KMS-11 (cell line): ENCODE measurements around the gene PLEKHN1.

Source experiments
- H2AFZ ChIP-seq: fragments of 200-600 bp; sonication (generic); 2 replicates; pipeline ENCODE4 v1.6.1; 2016; ENCODE audit warnings: antibody characterized with exemption, mixed run types, low read depth
- H3K27ac ChIP-seq: fragments of 200-600 bp; sonication (generic); 2 replicates; pipeline ENCODE4 v1.6.1; 2016; ENCODE audit warnings: mild to moderate bottlenecking, mixed run types
- H3K27me3 ChIP-seq: fragments of 200-600 bp; sonication (generic); 2 replicates; pipeline ENCODE4 v1.6.1; 2017; ENCODE audit warnings: mild to moderate bottlenecking, low read depth, mixed run types, moderate library complexity; ENCODE audit not compliant: insufficient read depth
- H3K36me3 ChIP-seq: fragments of 200-600 bp; sonication (generic); 2 replicates; pipeline ENCODE4 v1.6.1; 2017; ENCODE audit warnings: mild to moderate bottlenecking, mixed run types; ENCODE audit not compliant: insufficient read depth
- H3K4me1 ChIP-seq: fragments of 200-600 bp; sonication (generic); 2 replicates; pipeline ENCODE4 v1.6.1; 2016; ENCODE audit warnings: mild to moderate bottlenecking, low read depth, mixed run types; ENCODE audit not compliant: poor library complexity, severe bottlenecking
- H3K4me2 ChIP-seq: fragments of 200-600 bp; sonication (generic); 2 replicates; pipeline ENCODE4 v1.7.0; 2016; ENCODE audit warnings: mild to moderate bottlenecking, mixed run types
- H3K4me3 ChIP-seq: fragments of 200-600 bp; sonication (generic); IDR thresholded peaks from 2 replicates; pipeline ENCODE4 v1.6.1; 2017; ENCODE audit warnings: low read depth, low read length, mixed read lengths; ENCODE audit not compliant: insufficient read depth
- H3K79me2 ChIP-seq: fragments of 200-600 bp; sonication (generic); 2 replicates; pipeline ENCODE4 v1.6.1; 2016; ENCODE audit warnings: low read depth, mixed run types; ENCODE audit not compliant: insufficient read depth
- H3K9ac ChIP-seq: fragments of 200-600 bp; sonication (generic); 2 replicates; pipeline ENCODE4 v1.6.1; 2016; ENCODE audit warnings: mild to moderate bottlenecking, mixed run types
- H4K20me1 ChIP-seq: fragments of 200-600 bp; sonication (generic); 2 replicates; pipeline ENCODE4 v1.6.1; 2016; ENCODE audit warnings: mild to moderate bottlenecking, mixed run types; ENCODE audit not compliant: insufficient read depth
- TF ChIP-seq, protein P1 (sequence below): fragments of 200-600 bp; sonication (generic); conservative IDR thresholded peaks from 2 replicates; pipeline ENCODE4 v1.6.1; 2017; ENCODE audit warnings: low read depth, mild to moderate bottlenecking, antibody characterized with exemption, low read length, moderate library complexity, mixed read lengths

PLEKHN1 gene

GRCh38 chr1:935751-936231 is 30.5 kb upstream of the PLEKHN1 start:
- peaks cover 16% of the 10 kb centered on the region for H3K4me1 ChIP-seq
- H3K4me3 ChIP-seq = no peak overlapping the region
- peaks cover 79% of the 10 kb centered on the region for H3K27me3 ChIP-seq
- H2AFZ ChIP-seq = no peak overlapping the region
- H3K4me2 ChIP-seq = no peak overlapping the region
- TF ChIP-seq, protein P1, sequence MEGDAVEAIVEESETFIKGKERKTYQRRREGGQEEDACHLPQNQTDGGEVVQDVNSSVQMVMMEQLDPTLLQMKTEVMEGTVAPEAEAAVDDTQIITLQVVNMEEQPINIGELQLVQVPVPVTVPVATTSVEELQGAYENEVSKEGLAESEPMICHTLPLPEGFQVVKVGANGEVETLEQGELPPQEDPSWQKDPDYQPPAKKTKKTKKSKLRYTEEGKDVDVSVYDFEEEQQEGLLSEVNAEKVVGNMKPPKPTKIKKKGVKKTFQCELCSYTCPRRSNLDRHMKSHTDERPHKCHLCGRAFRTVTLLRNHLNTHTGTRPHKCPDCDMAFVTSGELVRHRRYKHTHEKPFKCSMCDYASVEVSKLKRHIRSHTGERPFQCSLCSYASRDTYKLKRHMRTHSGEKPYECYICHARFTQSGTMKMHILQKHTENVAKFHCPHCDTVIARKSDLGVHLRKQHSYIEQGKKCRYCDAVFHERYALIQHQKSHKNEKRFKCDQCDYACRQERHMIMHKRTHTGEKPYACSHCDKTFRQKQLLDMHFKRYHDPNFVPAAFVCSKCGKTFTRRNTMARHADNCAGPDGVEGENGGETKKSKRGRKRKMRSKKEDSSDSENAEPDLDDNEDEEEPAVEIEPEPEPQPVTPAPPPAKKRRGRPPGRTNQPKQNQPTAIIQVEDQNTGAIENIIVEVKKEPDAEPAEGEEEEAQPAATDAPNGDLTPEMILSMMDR = no peak
- no peak overlapping the region for H3K9ac ChIP-seq
- H3K27ac ChIP-seq = no peak overlapping the region
- no peaks in the 10 kb centered on the region for H3K79me2 ChIP-seq
- H3K36me3 ChIP-seq = no peaks in the 10 kb centered on the region
- no peaks in the 10 kb centered on the region for H4K20me1 ChIP-seq

- no peaks in the 10 kb centered on the region for H3K36me3 ChIP-seq
- TF ChIP-seq, protein P1 = no peak
- H3K4me3 ChIP-seq = no peak overlapping the region
- H3K27ac ChIP-seq = no peak overlapping the region
- no peak overlapping the region for H3K9ac ChIP-seq
- H4K20me1 ChIP-seq = no peaks in the 10 kb centered on the region
- H3K4me2 ChIP-seq = no peak overlapping the region
- H3K79me2 ChIP-seq = no peaks in the 10 kb centered on the region
- H3K4me1 ChIP-seq = peaks cover 24% of the 10 kb centered on the region
- peaks cover 78% of the 10 kb centered on the region for H3K27me3 ChIP-seq
- H2AFZ ChIP-seq = no peak overlapping the region
Observed at GRCh38 chr1:936348-937264, 29.7 kb upstream of the PLEKHN1 start.

DNA sequence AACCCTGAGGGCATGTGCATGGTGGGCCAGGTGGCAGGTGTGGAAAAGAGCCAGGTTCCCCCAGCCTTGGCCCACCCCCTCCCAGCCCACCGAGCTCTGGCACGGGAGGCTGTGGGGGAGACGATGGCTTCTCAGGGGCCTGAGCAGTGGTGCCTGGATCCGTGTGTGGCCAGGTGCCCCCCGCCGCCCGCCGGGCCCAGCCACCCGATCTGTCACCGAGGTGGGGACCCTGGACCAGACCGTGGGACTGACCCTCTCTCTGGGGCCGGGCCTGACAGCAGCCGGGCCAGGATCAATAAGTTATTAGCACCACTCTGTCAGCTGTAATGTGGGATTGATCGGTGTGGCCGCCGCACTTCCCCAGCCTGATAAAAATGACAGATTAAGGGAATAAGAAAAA is 28.8 kb upstream of the PLEKHN1 start:
- Histone ChIP-seq H3K27ac (no peak overlapping the region), H3K79me2 (no peaks in the 10 kb centered on the region), H3K9ac (no peak overlapping the region), H3K27me3 (peaks cover 77% of the 10 kb centered on the region), H3K4me1 (peaks cover 31% of the 10 kb centered on the region), H3K4me2 (no peak overlapping the region), H2AFZ (no peak overlapping the region), H3K36me3 (no peaks in the 10 kb centered on the region), H4K20me1 (no peaks in the 10 kb centered on the region), H3K4me3 (no peak overlapping the region)
- TF ChIP-seq, protein P1 = no peak

- Histone ChIP-seq H3K27me3 (peaks cover 77% of the 10 kb centered on the region), H2AFZ (no peak overlapping the region)
Observed at GRCh38 chr1:938088-938683, 28.1 kb upstream of the PLEKHN1 start.

More at GRCh38 chr1:938088-938683, 28.1 kb upstream of the PLEKHN1 start:
- H4K20me1 ChIP-seq = no peaks in the 10 kb centered on the region
- no peaks in the 10 kb centered on the region for H3K79me2 ChIP-seq
- no peak overlapping the region for H3K9ac ChIP-seq
- H3K4me2 ChIP-seq = no peak overlapping the region
- H3K36me3 ChIP-seq = no peaks in the 10 kb centered on the region
- no peak overlapping the region for H3K27ac ChIP-seq
- TF ChIP-seq, protein P1 = no peak
- no peak overlapping the region for H3K4me3 ChIP-seq
- H3K4me1 ChIP-seq = peaks cover 38% of the 10 kb centered on the region
